ENCODE results near the gene L3MBTL4.

L3MBTL4 gene

GRCh38 chr18:6022845-6023244, 391.9 kb downstream of the L3MBTL4 start:
- TF ChIP-seq CTCF (IDR thresholded peaks at IDR 0.05) = no peak
- H3K4me3 ChIP-seq = no peak overlapping the region
- no peak overlapping the region for H3K27ac ChIP-seq
- DNase-seq (ENCODE audit: low spot score) = no peak

GRCh38 chr18:6022074-6022444, 392.7 kb downstream of the L3MBTL4 start:
- TF ChIP-seq CTCF (IDR thresholded peaks at IDR 0.05) = no peak
- no peak overlapping the region for H3K27ac ChIP-seq
- no peak overlapping the region for H3K4me3 ChIP-seq
- no peak for DNase-seq (ENCODE audit: low spot score)

GRCh38 chr18:6021306-6022073, 393.2 kb downstream of the L3MBTL4 start:
- TF ChIP-seq CTCF (IDR thresholded peaks at IDR 0.05) = no peak
- no peak overlapping the region for H3K27ac ChIP-seq
- no peak overlapping the region for H3K4me3 ChIP-seq
- DNase-seq (ENCODE audit: low spot score) = no peak

- Histone ChIP-seq H3K4me3 (no peak overlapping the region), H3K27ac (no peak overlapping the region)
- DNase-seq (ENCODE audit: low spot score) = no peak
- TF ChIP-seq CTCF (IDR thresholded peaks at IDR 0.05) = no peak
These were observed 396.0 kb downstream of the L3MBTL4 start for GRCh38 chr18:6018671-6019070.

- Histone ChIP-seq H3K4me3 (no peak overlapping the region), H3K27ac (no peak overlapping the region)
- no peak for TF ChIP-seq CTCF (IDR thresholded peaks at IDR 0.05)
- DNase-seq (ENCODE audit: low spot score) = no peak
These were observed 397.5 kb downstream of the L3MBTL4 start for GRCh38 chr18:6017171-6017570.

GRCh38 chr18:6015364-6015763, 399.3 kb downstream of the L3MBTL4 start:
- Histone ChIP-seq H3K27ac (no peak overlapping the region), H3K4me3 (no peak overlapping the region)
- DNase-seq (ENCODE audit: low spot score) = no peak
- no peak for TF ChIP-seq CTCF (IDR thresholded peaks at IDR 0.05)

- Histone ChIP-seq H3K27ac (no peak overlapping the region), H3K4me3 (no peak overlapping the region)
- no peak for DNase-seq (ENCODE audit: low spot score)
- TF ChIP-seq CTCF (IDR thresholded peaks at IDR 0.05) = no peak
These were observed 401.4 kb downstream of the L3MBTL4 start for GRCh38 chr18:6013171-6013810.

All from coronary artery (tissue), 2 donors.